H1 (cell line): ENCODE results near the gene MYOD1. TPM values are rescaled to one million over a fixed set of nuclear protein-coding genes. Genes with fewer than 3 reads are reported as not detected.

ENCODE experiments used
- CTCF ChIA-PET: fragments of 300-600 bp; sonication (Branson Sonifier 250); formaldehyde crosslinking; loops from one replicate; lab custom pipeline; 2021; ENCODE audit not compliant: partially characterized antibody; lab: Charles Lee
- POLR2A ChIA-PET: fragments of 300-600 bp; sonication (Branson Sonifier 250); formaldehyde crosslinking; loops from one replicate; lab custom pipeline; 2021; ENCODE audit warnings: inconsistent platforms; ENCODE audit not compliant: partially characterized antibody; lab: Charles Lee
- DNase-seq, 2 experiments: peaks; one replicate each; pipeline versions ENCODE4 v3.0.0 to v3.0.0-alpha.2; 2010 to 2022; ENCODE audit warnings: low spot score in 2 of 2, low read depth in 1 of 2, mixed read lengths in 1 of 2
- FAIRE-seq: peaks from 2 replicates; lab custom pipeline; 2011; peaks lifted over from hg19 to GRCh38; lab: Jason Lieb, UNC
- H2AFZ ChIP-seq: 2 replicates; pipeline ENCODE4 v1.8.1; 2012; ENCODE audit warnings: low read length, inconsistent platforms
- H2AK5ac ChIP-seq: 2 replicates; pipeline ENCODE4 v1.6.1; 2013; ENCODE audit warnings: low read depth, low read length
- H2BK120ac ChIP-seq: replicated peaks from 2 replicates; pipeline ENCODE3; 2013; ENCODE audit warnings: low read depth, low read length, inconsistent platforms
- H2BK12ac ChIP-seq: 2 replicates; pipeline ENCODE4 v1.6.1; 2013; ENCODE audit warnings: low read depth, low read length
- H2BK15ac ChIP-seq: 2 replicates; pipeline ENCODE4 v1.6.1; 2013; ENCODE audit warnings: low read length
- H2BK20ac ChIP-seq: 2 replicates; pipeline ENCODE4 v1.6.1; 2013; ENCODE audit warnings: low read length
- H2BK5ac ChIP-seq: 2 replicates; pipeline ENCODE4 v1.6.1; 2013; ENCODE audit warnings: low read depth, low read length
- H3K14ac ChIP-seq: 2 replicates; pipeline ENCODE4 v1.6.1; 2013; ENCODE audit warnings: inconsistent platforms; ENCODE audit not compliant: insufficient read length
- H3K18ac ChIP-seq: 2 replicates; pipeline ENCODE4 v1.6.1; 2013; ENCODE audit warnings: low read length; ENCODE audit errors: extremely low read depth
- H3K23ac ChIP-seq: 2 replicates; pipeline ENCODE4 v1.6.1; 2013; ENCODE audit warnings: inconsistent platforms; ENCODE audit not compliant: insufficient read length
- H3K23me2 ChIP-seq: 2 replicates; pipeline ENCODE4 v1.6.1; 2013; ENCODE audit warnings: low read depth, low read length
- H3K27ac ChIP-seq: 2 replicates; pipeline ENCODE4 v1.6.1; 2011; ENCODE audit warnings: low read depth, low read length, inconsistent platforms
- H3K27me3 ChIP-seq, 4 experiments: replicated peaks in 1 of 4; 1 replicate in 1 of 4; 2 replicates in 3 of 4; pipeline versions ENCODE4 v1.6.1 to v1.8.1; 2011 to 2013; ENCODE audit warnings: low read length in 3 of 4, mild to moderate bottlenecking in 3 of 4, inconsistent platforms in 2 of 4, mixed read lengths in 2 of 4, moderate library complexity in 1 of 4; ENCODE audit not compliant: control insufficient read depth in 3 of 4, insufficient read depth in 3 of 4; ENCODE audit errors: extremely low read depth in 1 of 4
- H3K36me3 ChIP-seq, 4 experiments: 2 replicates each; pipeline versions ENCODE4 v1.6.1 to v1.8.1; 2011 to 2013; ENCODE audit warnings: mild to moderate bottlenecking in 4 of 4, low read length in 3 of 4, moderate library complexity in 2 of 4, control low read depth in 1 of 4, inconsistent platforms in 1 of 4; ENCODE audit not compliant: insufficient read depth in 4 of 4, control insufficient read depth in 2 of 4
- H3K4ac ChIP-seq: replicated peaks from 2 replicates; pipeline ENCODE3; 2013; ENCODE audit warnings: low read length, low read depth, mixed read lengths, inconsistent platforms; ENCODE audit not compliant: insufficient read length
- H3K4me1 ChIP-seq, 4 experiments: replicated peaks in 1 of 4; 1 replicate in 1 of 4; 2 replicates in 3 of 4; pipeline versions ENCODE4 v1.6.1 to v1.8.1; 2011 to 2013; ENCODE audit warnings: low read length in 3 of 4, inconsistent platforms in 2 of 4, mixed read lengths in 1 of 4; ENCODE audit not compliant: insufficient read depth in 4 of 4, control insufficient read depth in 3 of 4
- H3K4me2 ChIP-seq, 2 experiments: 2 replicates each; pipeline versions ENCODE4 v1.6.1 to v1.8.1; 2011 to 2013; ENCODE audit warnings: low read depth in 2 of 2, low read length in 2 of 2, control low read depth in 1 of 2, inconsistent platforms in 1 of 2, mild to moderate bottlenecking in 1 of 2; ENCODE audit not compliant: insufficient read depth in 1 of 2
- H3K4me3 ChIP-seq, 4 experiments: fragments of 200-600, 300-600 bp in 1 of 4; sonication (generic), shearing (Covaris generic), sonication (Bioruptor Twin) in 1 of 4; 2 replicates each; pipeline versions ENCODE4 v1.5.1 to v1.8.1; 2011 to 2016; ENCODE audit warnings: low read length in 4 of 4, low read depth in 3 of 4, control low read depth in 2 of 4, inconsistent platforms in 2 of 4, mild to moderate bottlenecking in 2 of 4, mixed read lengths in 1 of 4, moderate library complexity in 1 of 4; ENCODE audit not compliant: insufficient read depth in 2 of 4; ENCODE audit errors: extremely low read depth in 1 of 4
- H3K56ac ChIP-seq: replicated peaks from 2 replicates; pipeline ENCODE3; 2013; ENCODE audit warnings: low read depth, mild to moderate bottlenecking, mixed read lengths, low read length, inconsistent platforms; ENCODE audit not compliant: insufficient read length
- H3K79me1 ChIP-seq: 2 replicates; pipeline ENCODE4 v1.6.1; 2013; ENCODE audit warnings: low read depth, low read length, control low read depth
- H3K79me2 ChIP-seq, 2 experiments: 2 replicates each; pipeline versions ENCODE4 v1.6.1 to v1.8.1; 2012 to 2013; ENCODE audit warnings: low read length in 2 of 2, mild to moderate bottlenecking in 2 of 2, inconsistent platforms in 1 of 2; ENCODE audit not compliant: insufficient read depth in 2 of 2, control insufficient read depth in 1 of 2
- H3K9ac ChIP-seq, 4 experiments: replicated peaks in 1 of 4; 1 replicate in 1 of 4; 2 replicates in 3 of 4; pipeline versions ENCODE4 v1.6.1 to v1.8.1; 2011 to 2013; ENCODE audit warnings: low read depth in 3 of 4, low read length in 3 of 4, control low read depth in 2 of 4, mild to moderate bottlenecking in 2 of 4, moderate library complexity in 2 of 4, inconsistent platforms in 1 of 4; ENCODE audit errors: extremely low read depth in 1 of 4
- H3K9me3 ChIP-seq, 2 experiments: 2 replicates each; pipeline versions ENCODE4 v1.6.1 to v1.8.1; 2012 to 2013; ENCODE audit warnings: mild to moderate bottlenecking in 2 of 2, moderate library complexity in 2 of 2, control low read depth in 1 of 2, inconsistent platforms in 1 of 2, low read depth in 1 of 2, low read length in 1 of 2, mixed read lengths in 1 of 2; ENCODE audit not compliant: insufficient read depth in 2 of 2
- H4K20me1 ChIP-seq, 2 experiments: replicated peaks in 1 of 2; 2 replicates each; pipeline versions ENCODE3 to v1.8.1; 2011 to 2013; ENCODE audit warnings: inconsistent platforms in 2 of 2, low read length in 2 of 2, mild to moderate bottlenecking in 1 of 2; ENCODE audit not compliant: insufficient read depth in 2 of 2, control insufficient read depth in 1 of 2
- H4K5ac ChIP-seq: 2 replicates; pipeline ENCODE4 v1.6.1; 2013; ENCODE audit warnings: low read length, low read depth, mixed read lengths, inconsistent platforms; ENCODE audit not compliant: insufficient read length
- H4K8ac ChIP-seq: 2 replicates; pipeline ENCODE4 v1.8.0; 2013; ENCODE audit warnings: mild to moderate bottlenecking, moderate library complexity, low read length, inconsistent platforms; ENCODE audit not compliant: insufficient read depth; ENCODE audit errors: extremely low read depth
- H4K91ac ChIP-seq: replicated peaks from 2 replicates; pipeline ENCODE3; 2013; ENCODE audit warnings: low read length, mixed read lengths, inconsistent platforms; ENCODE audit not compliant: insufficient read length
- GTF2F1 ChIP-seq: IDR thresholded peaks from 2 replicates; pipeline ENCODE4 v1.6.1; 2012; ENCODE audit warnings: low read depth, low read length, improper control_type of control experiment, borderline replicate concordance
- HDAC6 ChIP-seq: IDR thresholded peaks from one replicate; pipeline ENCODE4 v1.7.1; 2012; ENCODE audit warnings: low read depth, mild to moderate bottlenecking, inconsistent platforms, low read length, moderate library complexity
- RXRA ChIP-seq: IDR thresholded peaks from 2 replicates; pipeline ENCODE4 v1.6.1; 2011; ENCODE audit warnings: low read depth, mild to moderate bottlenecking, low read length, moderate library complexity; ENCODE audit not compliant: insufficient read depth
- whole genome bisulfite sequencing, 2 experiments: shearing (Covaris generic) in 1 of 2; methylation state at CpG; one replicate each; pipeline versions ENCODE4 v1.1.6 to v1.1.7; 2013 to 2015; ENCODE audit warnings: low lambda C conversion rate in 2 of 2, mixed read lengths in 2 of 2, inconsistent platforms in 1 of 2, low coverage in 1 of 2, missing lambda C conversion rate in 1 of 2; ENCODE audit not compliant: insufficient replicate concordance in 2 of 2, insufficient coverage in 1 of 2, insufficient read length in 1 of 2; ENCODE audit errors: extremely low coverage in 1 of 2, missing lambda C conversion rate in 1 of 2; 5-methylcytosine and 5-hydroxymethylcytosine counted together
- polyA plus RNA-seq, 7 experiments: library from polyadenylated mRNA; depleted of rRNA in 3 of 7; stranded (reverse) in 5 of 7; unstranded in 2 of 7; fragments of >200 nt in 5 of 7; fragments of 200-250 nt in 2 of 7; gene quantifications; 1 replicate in 5 of 7; 2 replicates in 1 of 7; 4 replicates in 1 of 7; pipeline versions ENCODE4 v1.2.1 to v1.2.3, GENCODE V29; 2011 to 2013; ENCODE audit warnings: missing spikeins in 2 of 7, mixed read lengths in 2 of 7
- total RNA-seq: library from RNA; stranded (reverse); fragmentation: NEBNext Ultra II Directional; extraction: Animal tissue kit (Norgen Biotek cat#: 25700); gene quantifications from 2 replicates; pipeline ENCODE4 v1.2.1, GENCODE V29; 2021

Gene MYOD1
- total and polyA plus RNA-seq, 2 of the 8 experiments (the other 6 are each of a cell fraction or from before 2014, with no cell fraction given) = not detected

GRCh38 chr11:17700991-17701390 lies 18.4 kb upstream of the MYOD1 start:
- no peak overlapping the region for H3K4ac ChIP-seq
- H3K36me3 ChIP-seq = no peaks in the 10 kb centered on the region; a peak in 1 of 8 replicates
- H3K23ac ChIP-seq = no peak overlapping the region
- peaks cover 5 to 7% of the 10 kb centered on the region in 2 experiments; a peak in 3 of 4 replicates for H3K9me3 ChIP-seq
- H4K20me1 ChIP-seq = no peaks in the 10 kb centered on the region
- H3K79me1 ChIP-seq = no peaks in the 10 kb centered on the region
- H2BK120ac ChIP-seq = no peak overlapping the region
- no peak overlapping the region for H2BK12ac ChIP-seq
- no peak overlapping the region for H4K5ac ChIP-seq
- H4K8ac ChIP-seq = no peak overlapping the region
- H3K9ac ChIP-seq = no peak overlapping the region
- H3K18ac ChIP-seq = no peak overlapping the region
- no peak overlapping the region for H3K4me3 ChIP-seq
- H3K14ac ChIP-seq = no peak overlapping the region
- H3K4me2 ChIP-seq = no peak overlapping the region
- TF ChIP-seq HDAC6 (no peak), GTF2F1 (no peak), RXRA (no peak)
- no peaks in the 10 kb centered on the region; the same call in 1 of the 2 replicates for H3K23me2 ChIP-seq
- H3K27me3 ChIP-seq = peaks cover 4 to 17% (median 12%) of the 10 kb centered on the region in 4 experiments
- WGBS, 2 experiments = 99% methylated on average over 4 of the region's 4 CpGs; no CpG with 5 or more reads in 1 of the 2 experiments
- DNase-seq (no peak), FAIRE-seq (no peak)
- H2AK5ac ChIP-seq = no peak overlapping the region
- H3K56ac ChIP-seq = no peak overlapping the region
- no peak overlapping the region for H2BK15ac ChIP-seq
- H4K91ac ChIP-seq = no peak overlapping the region
- no peak overlapping the region for H3K27ac ChIP-seq
- no peaks in the 10 kb centered on the region for H3K79me2 ChIP-seq
- ChIA-PET CTCF (interaction anchor here (0.6 to 1.9 kb wide), 4 partner anchors 20 to 149 kb away, joined by 3 to 7 read pairs (median 4); no protein-coding TSS in a partner anchor), POLR2A (no interaction called here)
- no peaks in the 10 kb centered on the region; a peak in 1 of 7 replicates for H3K4me1 ChIP-seq
- no peak overlapping the region for H2AFZ ChIP-seq
- H2BK20ac ChIP-seq = no peak overlapping the region
- no peak overlapping the region for H2BK5ac ChIP-seq
